HepG2 (cell line): ENCODE measurements around the gene CCR5AS.
"Not testable (repeated sequence)": the region's sequence is repeated elsewhere in the genome, so short reads cannot be mapped to it uniquely, and the experiment has no call there.

Experiments used
- ATAC-seq: fragments of 200-7000 bp; cut with Tn5 transposase; 3 replicates; pipeline ENCODE4 v1.9.1; 2020; ENCODE audit warnings: mild to moderate bottlenecking, moderate library complexity
- BruUV-seq: library from RNA; stranded (reverse); fragments of 400-500 nt; replicated peaks from 2 replicates; lab custom pipeline; 2021; lab: Mats Ljungman, UMichigan
- CTCF ChIA-PET: fragments of 300-600 bp; formaldehyde crosslinking; extraction: SDS; loops from one replicate; lab custom pipeline; 2021; ENCODE audit warnings: low total read pairs, inconsistent platforms, low intra/inter-chr PET ratio; lab: Yijun Ruan, JAX
- POLR2A ChIA-PET: fragments of 350-600 bp; sonication (Branson Sonifier 250); formaldehyde crosslinking; loops from one replicate; lab custom pipeline; 2020; ENCODE audit warnings: antibody characterized with exemption, inconsistent platforms; lab: Yijun Ruan, JAX
- DNase-seq: peaks from one replicate; pipeline ENCODE4 v3.0.0-alpha.2; 2015; ENCODE audit warnings: low spot score
- FAIRE-seq: peaks from 3 replicates; lab custom pipeline; 2011; peaks lifted over from hg19 to GRCh38; lab: Jason Lieb, UNC
- H2AFZ ChIP-seq: one replicate; pipeline ENCODE4 v1.6.1; 2011; ENCODE audit warnings: low read length, inconsistent platforms
- H3K27ac ChIP-seq: fragments of 300-600 bp; 3 replicates; pipeline ENCODE4 v1.8.0; 2011; ENCODE audit warnings: mixed run types, mild to moderate bottlenecking, mixed read lengths, low read length, inconsistent platforms; ENCODE audit not compliant: insufficient read depth; ENCODE audit errors: extremely low read length
- H3K27me3 ChIP-seq, 2 experiments: fragments of 200-600 bp in 1 of 2; 2 replicates in 1 of 2; 3 replicates in 1 of 2; pipeline versions ENCODE4 v1.6.0 to v1.8.0; 2011; ENCODE audit warnings: low read length in 2 of 2, mild to moderate bottlenecking in 2 of 2, moderate library complexity in 2 of 2, inconsistent platforms in 1 of 2; ENCODE audit not compliant: insufficient read depth in 2 of 2, control insufficient read depth in 1 of 2
- H3K36me3 ChIP-seq, 2 experiments: fragments of 200-600 bp in 1 of 2; replicated peaks in 1 of 2; 2 replicates in 1 of 2; 3 replicates in 1 of 2; pipeline versions ENCODE4 v1.5.1 to v1.8.0; 2011; ENCODE audit warnings: low read length in 2 of 2, inconsistent platforms in 1 of 2; ENCODE audit not compliant: insufficient read depth in 2 of 2, control insufficient read depth in 1 of 2
- H3K4me1 ChIP-seq: 2 replicates; pipeline ENCODE4 v1.5.1; 2012; ENCODE audit warnings: low read length, inconsistent platforms; ENCODE audit not compliant: insufficient read depth
- H3K4me2 ChIP-seq: 2 replicates; pipeline ENCODE4 v1.6.0; 2011; ENCODE audit warnings: low read depth, low read length, inconsistent platforms
- H3K4me3 ChIP-seq, 3 experiments: fragments of 200-600 bp in 1 of 3; sonication (generic), shearing (Covaris generic) in 1 of 3; replicated peaks in 1 of 3; 2 replicates each; pipeline ENCODE4 v1.5.1; 2011 to 2016; ENCODE audit warnings: low read length in 3 of 3, inconsistent platforms in 2 of 3, low read depth in 2 of 3, mild to moderate bottlenecking in 2 of 3, control low read depth in 1 of 3, mixed read lengths in 1 of 3; ENCODE audit not compliant: insufficient read depth in 1 of 3
- H3K79me2 ChIP-seq: one replicate; pipeline ENCODE4 v1.6.1; 2011; ENCODE audit warnings: low read length, inconsistent platforms; ENCODE audit not compliant: insufficient read depth
- H3K9ac ChIP-seq: 2 replicates; pipeline ENCODE4 v1.6.0; 2011; ENCODE audit warnings: mild to moderate bottlenecking, low read depth, low read length, inconsistent platforms; ENCODE audit not compliant: insufficient read depth
- H3K9me3 ChIP-seq: 2 replicates; pipeline ENCODE4 v1.5.1; 2012; ENCODE audit warnings: mild to moderate bottlenecking, low read length
- H4K20me1 ChIP-seq: 2 replicates; pipeline ENCODE4 v1.6.0; 2011; ENCODE audit warnings: inconsistent platforms, mild to moderate bottlenecking, low read length, moderate library complexity; ENCODE audit not compliant: insufficient read depth
- CHD2 ChIP-seq: IDR thresholded peaks from 2 replicates; pipeline ENCODE4 v1.6.1; 2011; ENCODE audit warnings: low read depth, low read length, improper control_type of control experiment
- CHD4 ChIP-seq: fragments of 200-600 bp; sonication (generic); IDR thresholded peaks from 2 replicates; pipeline ENCODE4 v1.7.0; 2017; ENCODE audit warnings: mild to moderate bottlenecking, low read length, borderline replicate concordance
- FOXM1 ChIP-seq: sonication (generic); formaldehyde crosslinking; IDR thresholded peaks from 2 replicates; pipeline ENCODE4 v1.5.0; 2020; ENCODE audit warnings: missing genetic modification reagents
- HIC2 ChIP-seq: sonication (generic); formaldehyde crosslinking; IDR thresholded peaks from 2 replicates; pipeline ENCODE4 v1.9.0; 2022; ENCODE audit warnings: low read depth, missing genetic modification reagents
- NBN ChIP-seq: fragments of 450-650 bp; conservative IDR thresholded peaks from 2 replicates; pipeline ENCODE4 v1.6.1; 2017
- RFX1 ChIP-seq: fragments of 450-650 bp; IDR thresholded peaks from 2 replicates; pipeline ENCODE4 v1.6.1; 2017
- STAT5B ChIP-seq: sonication (generic); formaldehyde crosslinking; IDR thresholded peaks from 2 replicates; pipeline ENCODE4 v1.4.0; 2020; ENCODE audit warnings: missing genetic modification reagents
- TRIM22 ChIP-seq: fragments of 450-650 bp; IDR thresholded peaks from 2 replicates; pipeline ENCODE4 v1.6.1; 2017
- ZBTB3 ChIP-seq: sonication (generic); formaldehyde crosslinking; IDR thresholded peaks from 2 replicates; pipeline ENCODE4 v1.4.0; 2020; ENCODE audit warnings: low read depth, mild to moderate bottlenecking, moderate library complexity, missing genetic modification reagents, borderline replicate concordance
- ZBTB42 ChIP-seq: sonication (generic); formaldehyde crosslinking; IDR thresholded peaks from 2 replicates; pipeline ENCODE4 v1.5.0; 2020; ENCODE audit warnings: mild to moderate bottlenecking, missing genetic modification reagents
- ZC3H4 ChIP-seq: sonication (generic); formaldehyde crosslinking; IDR thresholded peaks from 2 replicates; pipeline ENCODE4 v1.4.0; 2020; ENCODE audit warnings: missing genetic modification reagents, borderline replicate concordance
- ZMAT3 ChIP-seq: sonication (generic); formaldehyde crosslinking; conservative IDR thresholded peaks from 2 replicates; pipeline ENCODE4 v1.7.0; 2021; ENCODE audit warnings: missing genetic modification reagents
- ZNF7 ChIP-seq: IDR thresholded peaks from 2 replicates; pipeline ENCODE4 v1.6.1; 2016; ENCODE audit warnings: missing biosample characterization, missing genetic modification reagents
- ZNF773 ChIP-seq: sonication (generic); formaldehyde crosslinking; IDR thresholded peaks from 2 replicates; pipeline ENCODE4 v1.4.0; 2020; ENCODE audit warnings: missing genetic modification reagents, borderline replicate concordance
- WGBS: methylation state at CpG from one replicate; pipeline ENCODE4 v1.1.6; 2017; ENCODE audit warnings: low lambda C conversion rate; 5-methylcytosine and 5-hydroxymethylcytosine counted together
- in situ Hi-C: cut with HindIII; loops from 2 replicates; pipeline ENCODE4 v1.10.0; 2017; ENCODE audit warnings: low pct_unique_long_range_greater_than_20kb; ENCODE audit not compliant: extremely low pct_ligation_motif_present
- intact Hi-C: fragments of 100-400 bp; cut with micrococcal nuclease; formaldehyde crosslinking; loops from one replicate; pipeline ENCODE4 v1.10.0; 2022; ENCODE audit not compliant: unreplicated experiment

Gene CCR5AS

GRCh38 chr3:46393011-46393410 is 13.9 kb downstream of the CCR5AS start (continued):
- TF ChIP-seq CHD4, result no peak
- no peak for TF ChIP-seq ZNF773 (CRISPR knock-in tag)
- TF ChIP-seq ZNF7, result no peak
- no peak for TF ChIP-seq ZC3H4 (CRISPR knock-in tag)
- no peak for TF ChIP-seq NBN

DNA sequence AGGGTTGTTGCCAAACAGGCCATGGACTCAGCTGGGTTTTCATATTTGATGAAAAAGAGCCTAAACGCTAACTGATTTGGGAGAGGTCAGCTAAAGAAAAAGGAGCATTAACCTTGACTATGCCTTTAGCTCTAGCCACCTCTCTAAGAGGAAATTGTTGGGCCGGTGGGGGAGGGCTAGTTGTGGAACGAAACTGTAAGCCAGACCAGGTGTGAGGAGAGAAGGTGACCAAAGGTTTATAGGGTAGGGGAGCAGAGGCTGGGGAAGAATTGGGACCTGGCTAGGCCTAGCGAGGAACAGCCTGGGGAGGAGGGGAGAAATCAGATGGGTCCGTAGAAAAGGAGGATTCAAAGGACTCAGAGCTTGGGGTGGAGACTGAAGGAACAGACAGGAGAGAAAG is 15.3 kb downstream of the CCR5AS start:
- DNase-seq, H3K9ac ChIP-seq, H3K9me3 ChIP-seq, H3K4me1 ChIP-seq, H3K4me2 ChIP-seq, H3K4me3 ChIP-seq, BruUV-seq, CTCF ChIA-PET, H3K27ac ChIP-seq, H2AFZ ChIP-seq, FAIRE-seq, H3K36me3 ChIP-seq, intact Hi-C loops, POLR2A ChIA-PET, ATAC-seq, H4K20me1 ChIP-seq, in situ Hi-C loops, H3K79me2 ChIP-seq: not testable (repeated sequence)
- WGBS, result 48% methylated on average over 5 of the region's 5 CpGs
- 0 out of 5 replicates have a peak, but pooled peaks cover 0 to 12% of the 10 kb centered on the region in 2 experiments for H3K27me3 ChIP-seq

- ChIA-PET CTCF (no interaction called here), POLR2A (no interaction called here)
- no peak overlapping the region for H3K4me2 ChIP-seq
- H3K4me1 ChIP-seq, result no peaks in the 10 kb centered on the region
- H3K36me3 ChIP-seq, result no peaks in the 10 kb centered on the region
- H3K27ac ChIP-seq, result no peak overlapping the region
- DNase-seq (no peak), FAIRE-seq (no peak), ATAC-seq (no peak)
- no peaks in the 10 kb centered on the region for H4K20me1 ChIP-seq
- H3K79me2 ChIP-seq, result no peaks in the 10 kb centered on the region
- 4% methylated on average over 6 of the region's 6 CpGs for WGBS
- in situ Hi-C loops, result no loop called here
- H3K4me3 ChIP-seq, result no peak overlapping the region
- no TSS peak for BruUV-seq
- H3K9me3 ChIP-seq, result no peaks in the 10 kb centered on the region
- no peak overlapping the region for H3K9ac ChIP-seq
- intact Hi-C loops, result no loop called here
- H2AFZ ChIP-seq, result no peak overlapping the region
- 0 out of 5 replicates have a peak, but pooled peaks cover 0 to 12% of the 10 kb centered on the region in 2 experiments for H3K27me3 ChIP-seq
- TF ChIP-seq ZBTB42 (CRISPR knock-in tag) (no peak), HIC2 (CRISPR knock-in tag) (no peak), FOXM1 (CRISPR knock-in tag) (no peak), CHD2 (no peak), ZBTB3 (CRISPR knock-in tag) (no peak), RFX1 (no peak), TRIM22 (no peak), STAT5B (CRISPR knock-in tag) (no peak), ZMAT3 (CRISPR knock-in tag) (no peak)
These were observed 17.6 kb downstream of the CCR5AS start for GRCh38 chr3:46389306-46389705.
